GM12872 (cell line): Measurements from ENCODE around the gene PTH2.

Experiments used
- CTCF ChIP-seq: IDR thresholded peaks from 3 replicates; pipeline ENCODE4 v1.5.1; 2011; ENCODE audit warnings: low read depth, mild to moderate bottlenecking, low read length, moderate library complexity; ENCODE audit not compliant: insufficient read depth

PTH2 gene

GRCh38 chr19:49419173-49419572 lies 4.1 kb downstream of the PTH2 start:
- TF ChIP-seq CTCF, result no peak

DNA sequence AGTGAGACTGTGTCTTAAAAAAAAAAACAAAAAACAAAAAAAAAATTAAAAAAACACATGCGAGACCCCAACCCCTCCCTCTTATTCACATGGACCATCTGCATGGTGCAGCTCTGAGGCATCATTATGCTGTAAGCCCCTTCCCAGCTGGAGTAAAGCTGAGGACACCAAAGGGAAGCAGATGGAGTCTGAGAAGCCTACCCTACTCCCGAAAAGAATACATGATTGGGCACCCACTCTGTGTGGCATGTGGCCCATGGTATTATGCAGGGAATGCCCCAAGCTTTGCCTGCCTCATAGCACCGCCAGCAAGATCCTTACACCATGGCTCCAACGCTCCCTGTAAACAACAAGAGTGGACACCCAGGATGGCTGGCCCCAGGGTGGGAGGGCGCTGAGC lies 4.7 kb downstream of the PTH2 start:
- no peak for TF ChIP-seq CTCF

GRCh38 chr19:49417088-49417487 lies 6.2 kb downstream of the PTH2 start:
- no peak for TF ChIP-seq CTCF

GRCh38 chr19:49415810-49416200 lies 7.4 kb downstream of the PTH2 start:
- TF ChIP-seq CTCF, result no peak

- no peak for TF ChIP-seq CTCF
Measured at GRCh38 chr19:49415102-49415809, 8.0 kb downstream of the PTH2 start.

- TF ChIP-seq CTCF, result no peak
Measured at GRCh38 chr19:49414256-49414655, 9.0 kb downstream of the PTH2 start.

- no peak for TF ChIP-seq CTCF
Measured at GRCh38 chr19:49413348-49413747, 9.9 kb downstream of the PTH2 start.
